GM19328 (cell line): ENCODE results near the gene HRH1.
"Not testable (repeated sequence)": the region's sequence is repeated elsewhere in the genome, so short reads cannot be mapped to it uniquely, and the experiment has no call there.

ENCODE experiments used
- ATAC-seq: cut with Tn5 transposase; IDR thresholded peaks from one replicate; pipeline ENCODE4 v1.9.1; 2021; ENCODE audit warnings: mild to moderate bottlenecking, moderate library complexity; ENCODE audit not compliant: unreplicated experiment

Gene HRH1

DNA sequence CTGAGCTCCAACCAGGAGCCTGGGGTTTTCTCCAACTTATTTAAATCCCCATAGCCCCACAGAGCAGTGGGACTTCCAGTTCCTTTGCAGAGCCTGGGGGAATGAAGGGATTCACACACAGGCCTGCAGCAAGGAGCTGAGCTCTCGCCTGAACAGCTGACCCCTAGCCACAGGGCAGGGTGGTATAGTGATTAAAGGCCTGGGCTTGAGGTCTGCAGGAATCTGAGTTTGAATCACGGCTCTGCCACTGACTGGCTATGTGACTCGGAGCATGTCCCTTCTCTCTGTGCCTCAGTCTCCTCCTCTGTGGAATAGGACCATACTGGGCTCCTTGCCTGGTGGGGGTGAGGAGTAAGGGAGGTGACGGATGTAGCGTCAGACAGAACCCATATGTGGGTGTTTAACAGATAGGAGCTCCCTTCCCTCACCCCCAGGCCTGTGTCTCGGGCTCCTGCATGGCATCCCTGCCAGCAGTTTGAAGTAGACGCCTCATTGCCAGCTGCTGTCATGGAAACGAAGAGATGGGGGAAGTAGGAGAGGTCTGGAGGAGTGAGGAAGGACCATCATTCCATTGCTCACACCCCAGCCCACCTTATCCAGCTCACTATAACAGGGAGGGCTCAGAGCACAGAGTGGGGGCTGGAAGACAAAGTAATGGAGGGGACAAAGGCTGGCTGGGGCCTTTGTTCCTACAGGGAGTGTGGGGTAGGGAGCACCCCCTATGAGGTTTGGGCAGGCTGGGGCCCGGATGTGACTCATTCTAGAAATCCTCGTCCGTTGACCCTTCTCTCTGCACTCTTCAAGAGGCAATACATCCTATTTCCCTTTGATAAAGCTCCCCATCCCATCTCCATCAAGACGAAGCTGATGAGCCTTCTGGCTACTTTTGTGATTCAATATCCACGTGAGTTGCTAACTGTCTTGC is 14.8 kb downstream of the HRH1 start:
- ATAC-seq: no peak

- no peak for ATAC-seq
Observed at GRCh38 chr3:11170052-11170770, 15.9 kb downstream of the HRH1 start.

GRCh38 chr3:11172096-11172690 is 17.9 kb downstream of the HRH1 start:
- no peak for ATAC-seq

GRCh38 chr3:11173828-11174465 is 19.7 kb downstream of the HRH1 start:
- no peak for ATAC-seq

- ATAC-seq: no peak
Observed at GRCh38 chr3:11178421-11178820, 24.1 kb downstream of the HRH1 start.

DNA sequence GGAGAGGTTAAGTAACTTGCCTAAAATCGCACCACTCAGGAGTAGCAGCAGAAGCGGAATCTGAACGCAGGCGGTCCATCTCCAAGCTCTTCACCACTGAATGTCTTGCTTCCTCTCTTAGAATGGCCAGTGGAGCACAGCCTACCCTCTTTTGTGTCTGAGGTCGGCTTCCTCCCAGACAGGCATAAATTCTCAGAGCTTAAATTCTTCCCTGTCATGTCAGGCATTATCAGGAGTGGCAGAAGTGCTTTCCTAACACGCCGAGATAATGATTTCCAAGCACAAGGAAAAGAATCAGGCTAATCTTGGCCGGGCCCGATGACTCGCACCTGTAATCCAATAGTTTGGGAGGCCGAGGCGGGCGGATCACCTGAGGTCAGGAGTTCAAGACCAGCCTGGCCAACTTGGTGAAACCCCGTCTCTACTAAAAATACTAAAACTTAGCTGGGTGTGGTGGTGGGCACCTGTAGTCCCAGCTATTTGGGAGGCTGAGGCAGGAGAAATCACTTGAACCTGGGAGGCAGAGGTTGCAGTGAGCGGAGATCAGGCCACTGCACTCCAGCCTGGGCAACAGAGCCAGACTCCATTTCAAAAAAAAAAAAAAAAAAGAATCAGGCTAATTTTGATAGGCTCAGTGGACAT is 30.2 kb downstream of the HRH1 start:
- ATAC-seq: not testable (repeated sequence)

DNA sequence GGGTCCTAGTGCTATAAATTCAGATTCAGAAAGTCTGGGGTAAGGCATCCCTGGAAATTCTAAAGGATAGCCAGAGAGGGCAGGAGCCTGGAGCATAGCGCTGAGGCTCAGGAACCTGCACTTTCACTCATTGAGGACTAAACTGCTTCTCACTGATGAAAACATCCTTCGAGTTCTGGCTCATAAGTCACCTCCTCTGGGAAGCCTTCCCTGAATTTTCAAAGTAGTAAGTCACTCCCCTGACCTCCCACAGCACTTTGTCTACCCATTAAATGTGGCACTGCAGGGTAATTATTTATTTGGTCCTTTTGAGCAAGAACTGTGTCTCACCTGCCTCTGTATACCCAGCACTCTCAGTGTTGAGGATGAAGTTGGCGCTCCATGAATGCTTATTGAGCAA is 30.9 kb downstream of the HRH1 start:
- no peak for ATAC-seq

DNA sequence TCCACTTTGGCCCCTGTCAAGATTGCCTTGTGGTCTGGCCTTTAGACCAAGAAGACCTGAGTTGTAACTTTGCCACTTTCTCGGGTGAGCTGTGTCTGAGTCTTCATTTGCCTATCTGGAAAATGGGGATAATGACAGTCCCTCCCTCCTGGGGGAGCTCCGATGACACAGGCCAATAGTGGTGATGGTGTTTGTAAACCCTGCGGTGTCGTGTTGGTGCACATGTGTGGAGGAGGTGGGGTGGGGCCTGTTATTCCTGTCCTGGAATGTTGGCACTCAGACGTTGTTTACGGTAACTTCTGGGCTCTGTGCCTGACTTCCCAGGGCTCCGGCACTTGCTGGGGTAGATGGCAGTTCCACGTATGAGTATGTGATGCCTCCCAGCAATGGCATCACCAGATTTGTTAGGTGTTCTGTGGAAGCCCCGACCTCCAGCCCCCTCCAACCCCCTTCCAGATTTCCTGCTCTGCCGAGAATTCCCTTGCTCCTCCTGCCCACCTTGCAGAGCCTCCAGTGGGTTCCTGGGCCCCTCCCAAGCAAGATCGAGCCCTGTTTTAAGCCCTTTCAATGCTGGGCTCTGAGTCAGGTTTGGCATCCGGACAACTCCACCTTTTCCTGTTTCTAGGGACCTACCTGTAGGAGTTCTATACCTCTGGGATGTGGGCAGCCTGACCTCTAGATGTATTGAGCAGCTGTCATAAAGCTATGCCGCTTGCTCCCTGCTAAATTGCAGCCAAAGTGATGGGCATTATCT is 31.4 kb downstream of the HRH1 start:
- ATAC-seq: no peak

DNA sequence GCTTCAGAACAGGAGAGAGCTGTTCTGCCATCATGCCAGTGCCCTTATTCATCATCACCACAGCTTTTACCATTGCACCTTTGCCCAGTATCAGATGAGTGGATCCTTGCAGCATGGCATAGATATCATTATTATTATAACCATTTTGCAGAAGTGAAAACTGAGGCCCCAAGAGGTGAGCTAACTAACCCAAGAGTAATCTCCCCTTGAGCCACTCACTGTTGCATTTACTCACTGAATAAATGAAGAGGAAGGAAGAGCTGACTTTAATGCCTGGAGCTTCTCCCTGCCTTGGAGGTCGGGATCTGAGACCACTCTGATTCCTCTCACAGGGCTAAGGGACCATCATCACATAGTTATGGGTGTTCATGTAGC is 32.0 kb downstream of the HRH1 start:
- no peak for ATAC-seq

- no peak for ATAC-seq
Observed at GRCh38 chr3:11186771-11187191, 32.5 kb downstream of the HRH1 start.

DNA sequence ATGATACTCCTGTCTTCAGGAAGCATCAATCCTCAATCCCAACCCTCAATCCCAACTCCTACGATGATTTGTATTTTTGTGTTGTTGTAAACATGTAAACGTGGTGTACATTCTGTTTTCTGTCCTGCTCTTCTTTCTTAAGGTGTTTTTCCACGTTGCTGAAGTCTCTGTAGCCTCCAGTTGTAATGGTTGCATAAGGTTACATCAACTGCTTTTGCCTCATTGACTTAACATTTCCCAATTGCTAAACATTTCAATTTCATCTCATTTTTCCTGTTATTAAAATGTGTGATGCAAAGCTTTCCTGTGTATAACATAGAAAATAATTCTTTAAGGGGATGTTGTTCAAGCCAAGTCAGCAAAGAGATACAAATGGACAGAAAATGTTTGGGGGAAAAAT is 33.4 kb downstream of the HRH1 start:
- ATAC-seq: no peak

DNA sequence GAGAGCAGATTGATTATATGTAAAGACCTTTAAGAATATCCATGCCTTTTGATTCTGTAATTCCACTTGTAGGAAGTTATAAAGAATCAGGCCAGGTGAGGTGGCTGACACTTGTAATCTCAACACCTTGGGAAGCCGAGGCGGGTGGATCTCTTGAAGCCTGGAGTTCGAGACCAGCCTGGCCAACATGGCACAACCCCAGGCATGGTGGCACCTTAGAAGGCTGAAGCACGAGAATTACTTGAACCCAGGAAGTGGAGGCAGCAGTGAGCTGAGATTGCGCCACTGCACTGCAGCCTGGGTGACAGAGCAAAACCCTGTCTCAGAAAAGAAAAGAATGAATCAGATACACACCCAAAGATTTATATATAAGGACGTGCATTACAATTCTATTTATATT is 33.9 kb downstream of the HRH1 start:
- ATAC-seq: no peak

DNA sequence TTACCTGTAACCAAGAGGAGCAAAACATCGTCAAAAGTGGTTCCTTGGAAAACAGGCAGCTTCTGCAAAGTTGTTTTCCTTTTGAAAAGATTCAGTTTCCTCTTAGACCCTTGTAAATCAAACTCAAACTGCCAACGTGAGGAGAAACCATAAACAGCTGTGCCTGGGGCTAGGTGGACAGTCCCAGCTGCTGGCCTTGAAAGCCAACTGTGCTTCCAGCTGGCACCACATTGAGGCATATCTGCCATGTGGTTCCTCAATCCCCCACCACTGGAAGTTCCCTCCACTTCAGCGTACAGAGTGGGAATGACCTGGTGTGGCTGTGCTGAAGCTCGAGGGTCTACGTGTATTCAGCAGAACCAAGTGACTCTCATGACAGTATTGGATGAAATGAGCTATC is 40.9 kb downstream of the HRH1 start:
- no peak for ATAC-seq

GRCh38 chr3:11195721-11196332 is 41.5 kb downstream of the HRH1 start:
- no peak for ATAC-seq

GRCh38 chr3:11197484-11197883 is 43.2 kb downstream of the HRH1 start:
- ATAC-seq: no peak

GRCh38 chr3:11198070-11198469 is 43.8 kb downstream of the HRH1 start:
- ATAC-seq: no peak

GRCh38 chr3:11198495-11198894 is 44.2 kb downstream of the HRH1 start:
- ATAC-seq: no peak

DNA sequence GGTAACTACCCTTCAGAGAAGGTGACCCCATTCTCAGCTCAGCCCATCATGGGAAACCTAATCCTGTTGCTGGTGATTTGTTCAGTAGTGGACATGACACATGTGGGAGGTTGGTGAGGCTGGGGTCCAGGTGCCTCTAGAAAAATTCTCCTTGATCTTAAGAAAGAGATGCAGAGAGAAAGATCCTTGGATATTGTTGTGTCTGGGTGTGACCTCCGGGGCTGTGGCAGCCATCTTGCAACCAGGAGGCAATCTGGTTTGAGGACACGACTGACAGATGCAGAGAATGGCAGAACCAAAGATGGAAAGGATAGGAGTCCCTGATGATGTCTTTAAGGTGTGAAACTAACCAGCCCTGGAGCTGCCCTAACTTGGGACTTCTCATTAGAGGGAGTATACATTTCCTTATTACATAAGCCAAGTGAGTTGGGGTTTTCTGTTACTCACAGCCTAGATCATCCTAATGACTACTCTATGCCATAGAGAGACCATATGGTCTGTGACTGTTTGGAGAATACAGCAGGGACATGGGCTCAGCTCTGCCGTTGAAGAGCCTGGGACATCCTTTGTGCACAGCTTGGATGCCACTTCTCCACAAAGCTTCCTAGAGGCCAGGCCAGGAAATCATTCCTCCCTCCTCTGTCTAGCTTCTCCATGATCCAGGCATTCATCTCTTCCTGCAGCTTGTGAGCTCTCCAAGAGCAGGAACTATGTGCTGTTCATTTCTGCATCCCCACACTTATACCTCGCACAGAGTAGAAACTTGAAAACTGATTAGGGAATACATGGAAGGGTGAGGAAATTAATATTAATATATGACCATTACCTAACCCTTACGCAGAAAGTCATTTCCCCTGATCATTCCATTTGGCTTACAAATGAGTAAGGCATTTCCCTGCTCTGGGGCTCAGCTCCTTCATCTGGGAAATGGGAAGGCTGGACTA is 45.9 kb downstream of the HRH1 start:
- no peak for ATAC-seq
